HG02642 (cell line): ENCODE measurements around the gene UCHL5.
"Not testable (repeated sequence)": the region's sequence is repeated elsewhere in the genome, so short reads cannot be mapped to it uniquely, and the experiment has no call there.

ENCODE experiments used
- ATAC-seq: cut with Tn5 transposase; IDR thresholded peaks from one replicate; pipeline ENCODE4 v1.9.1; 2021; ENCODE audit warnings: mild to moderate bottlenecking; ENCODE audit not compliant: unreplicated experiment, poor library complexity

The UCHL5 gene

DNA sequence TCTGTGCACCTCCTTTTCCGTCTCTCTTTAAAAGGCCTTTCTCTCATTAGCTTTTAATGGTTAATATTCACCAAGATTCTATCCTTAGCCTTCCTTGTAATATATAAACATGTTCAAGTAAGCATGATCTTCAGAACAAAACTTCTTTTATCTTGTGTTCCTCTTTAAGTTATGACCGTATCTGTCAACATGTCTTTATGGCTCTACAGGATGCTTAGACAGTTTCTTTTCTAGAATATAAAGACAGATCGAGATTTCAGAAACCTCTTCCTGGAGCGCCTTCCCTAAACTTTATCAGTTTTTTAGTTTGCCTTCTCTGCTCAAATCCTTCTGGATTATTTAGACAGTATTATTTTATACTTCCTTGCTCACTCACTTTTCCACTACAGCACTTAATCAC is 7.4 kb upstream of the UCHL5 start:
- no peak for ATAC-seq

DNA sequence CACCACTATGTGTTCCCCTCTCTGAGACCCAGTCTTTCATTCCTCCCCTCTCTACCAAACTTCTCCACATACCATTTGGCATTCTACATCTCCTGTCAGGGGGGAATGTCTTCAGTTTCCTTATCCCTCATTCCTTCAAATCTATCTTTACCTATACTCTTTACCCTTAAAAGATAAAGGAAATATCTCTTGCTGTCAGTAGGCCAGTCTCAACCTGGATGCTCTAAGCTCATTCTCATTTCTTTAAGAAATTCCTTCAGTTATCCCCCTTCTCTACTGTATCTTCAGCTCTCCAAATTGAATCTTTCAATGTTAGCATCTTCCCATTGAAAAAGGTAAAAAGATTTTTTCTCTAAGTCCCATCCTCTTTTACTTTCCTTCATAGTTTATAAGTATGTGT is 6.8 kb upstream of the UCHL5 start:
- no peak for ATAC-seq

GRCh38 chr1:193062698-193063463 is 3.7 kb upstream of the UCHL5 start:
- ATAC-seq, result no peak

GRCh38 chr1:193060938-193061337 is 1.8 kb upstream of the UCHL5 start:
- no peak for ATAC-seq

- no peak for ATAC-seq
Observed at GRCh38 chr1:193060406-193060805, 1.2 kb upstream of the UCHL5 start.

- no peak for ATAC-seq
Observed at GRCh38 chr1:193060115-193060403, 899 bp upstream of the UCHL5 start.

- ATAC-seq, result peak; percentile 44
Observed at GRCh38 chr1:193058529-193059281, 455 bp downstream of the UCHL5 start.

- no peak for ATAC-seq
Observed at GRCh38 chr1:193054169-193054675, 4.9 kb downstream of the UCHL5 start.

GRCh38 chr1:193048913-193049312 is 10.2 kb downstream of the UCHL5 start:
- ATAC-seq, result not testable (repeated sequence)

- ATAC-seq, result no peak
Observed at GRCh38 chr1:193042766-193043691, 16.1 kb downstream of the UCHL5 start.

DNA sequence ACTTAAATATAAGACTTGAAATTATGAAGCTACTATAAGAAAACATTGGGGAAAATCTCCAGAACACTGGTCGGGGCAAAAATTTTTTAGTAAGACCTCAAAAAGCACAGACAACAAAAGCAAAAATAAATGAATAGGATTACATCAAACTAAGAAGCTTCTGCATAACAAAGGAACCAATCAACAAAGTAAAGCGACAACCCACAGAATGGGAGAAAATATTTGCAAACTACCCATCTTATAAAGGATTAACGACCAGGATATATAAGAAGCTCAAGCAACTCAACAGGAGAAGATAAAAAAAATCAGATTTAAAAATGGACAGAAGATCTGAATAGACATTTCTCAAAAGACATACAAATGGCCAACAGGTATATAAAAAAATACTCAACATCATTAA is 19.1 kb downstream of the UCHL5 start:
- no peak for ATAC-seq

GRCh38 chr1:193036337-193037047 is 22.7 kb downstream of the UCHL5 start:
- no peak for ATAC-seq

GRCh38 chr1:193033610-193034009 is 25.6 kb downstream of the UCHL5 start:
- no peak for ATAC-seq

DNA sequence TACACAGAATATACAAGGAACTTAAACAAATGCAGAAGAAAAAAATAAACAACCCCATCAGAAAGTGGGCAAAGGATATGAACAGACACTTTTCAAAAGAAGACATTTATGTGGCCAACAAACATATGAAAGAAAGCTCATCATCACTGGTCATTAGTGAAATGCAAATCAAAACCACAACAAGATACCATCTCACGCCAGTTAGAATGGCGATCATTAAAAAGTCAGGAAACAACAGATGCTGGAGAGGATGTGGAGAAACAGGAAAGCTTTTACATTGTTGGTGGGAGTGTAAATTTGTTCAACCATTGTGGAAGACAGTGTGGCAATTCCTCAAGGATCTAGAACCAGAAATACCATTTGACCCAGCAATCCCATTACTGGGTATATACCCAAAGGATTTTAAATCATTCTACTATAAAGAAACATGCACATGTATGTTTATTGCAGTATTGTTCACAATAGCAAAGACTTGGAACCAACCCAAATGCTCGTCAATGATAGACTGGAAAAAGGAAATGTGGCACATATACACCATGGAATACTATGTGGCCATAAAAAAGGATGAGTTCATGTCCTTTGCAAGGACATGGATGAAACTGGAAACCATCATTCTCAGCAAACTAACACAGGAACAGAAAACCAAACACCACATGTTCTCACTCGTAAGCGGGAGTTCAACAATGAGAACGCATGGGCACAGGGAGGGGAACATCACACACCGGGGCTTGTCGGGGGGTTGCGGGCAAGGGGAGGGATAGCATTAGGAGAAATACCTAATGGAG is 26.3 kb downstream of the UCHL5 start:
- not testable (repeated sequence) for ATAC-seq

- ATAC-seq, result peak; percentile 48
Observed at GRCh38 chr1:193031431-193031830, 27.7 kb downstream of the UCHL5 start.

GRCh38 chr1:193030280-193030679 is 28.9 kb downstream of the UCHL5 start:
- no peak for ATAC-seq

DNA sequence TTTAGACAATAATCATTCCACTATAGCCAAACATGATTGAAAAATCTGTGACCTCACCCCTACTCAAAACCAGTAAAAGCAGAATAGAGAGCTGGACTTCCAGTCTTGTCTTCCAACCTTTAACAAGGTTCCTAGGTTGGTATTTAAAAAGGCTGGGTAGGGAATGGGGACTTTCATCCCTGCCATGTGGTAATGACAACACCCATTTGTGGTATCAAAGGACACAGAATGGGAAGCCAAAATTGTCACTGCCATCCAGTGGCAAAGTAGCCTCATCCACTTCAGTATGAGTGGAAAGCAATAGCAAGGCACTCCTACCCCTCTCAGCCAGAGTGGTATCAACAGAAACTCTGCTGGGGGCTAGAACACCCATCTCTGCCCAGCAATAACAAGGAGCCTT is 33.9 kb downstream of the UCHL5 start:
- no peak for ATAC-seq

- ATAC-seq, result no peak
Observed at GRCh38 chr1:193019442-193020026, 39.6 kb downstream of the UCHL5 start.

DNA sequence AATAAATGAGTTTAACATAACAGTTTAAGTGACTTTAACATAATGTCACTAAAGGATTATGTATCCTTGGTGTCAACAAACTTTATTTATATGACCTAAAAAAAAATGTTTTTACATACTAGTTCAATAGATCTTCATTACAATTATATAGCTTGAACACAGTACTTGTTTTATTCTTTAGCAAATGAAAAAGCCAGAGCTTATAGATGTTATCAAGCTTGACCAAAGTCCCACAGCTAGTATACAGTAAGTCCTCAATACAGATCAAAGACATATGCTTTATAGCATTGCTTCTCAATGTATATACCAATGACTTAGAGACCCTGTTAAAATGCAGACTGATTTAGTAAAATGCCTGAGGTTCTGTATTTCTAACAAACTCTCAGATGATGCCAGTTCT is 42.4 kb downstream of the UCHL5 start:
- no peak for ATAC-seq
